ENCODE measurements around the gene HSF2.

DNA sequence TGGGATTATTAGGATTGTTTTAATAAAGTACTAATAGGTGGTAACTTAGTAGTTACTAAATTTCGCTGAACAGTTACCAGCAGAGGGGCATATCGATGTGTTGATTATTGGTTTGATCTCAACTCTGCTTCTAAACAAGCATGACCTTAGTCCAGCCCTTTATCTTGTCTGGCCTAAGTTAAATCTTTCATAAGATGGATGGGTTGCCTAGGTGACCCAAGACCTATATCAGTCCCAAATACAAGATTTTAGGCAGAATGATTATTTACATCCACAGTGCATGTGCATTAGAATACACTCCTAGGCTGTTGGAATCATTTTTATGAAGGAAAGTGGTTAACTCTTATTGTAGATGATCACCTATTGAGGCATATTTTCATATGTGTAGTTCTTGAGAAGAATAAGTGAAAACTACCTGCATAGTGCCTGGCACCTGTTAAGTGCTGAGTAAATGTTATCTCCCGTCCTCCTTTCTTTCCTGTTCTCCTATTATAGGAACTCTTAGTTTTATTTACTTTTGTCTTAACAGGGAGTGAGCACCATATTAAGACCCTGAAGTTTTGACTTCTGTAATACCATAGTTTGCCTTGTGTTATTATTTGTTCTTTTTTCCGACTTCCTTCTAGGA, 1.1 kb downstream of the HSF2 start:
- TF ChIP-seq, protein P1, sequence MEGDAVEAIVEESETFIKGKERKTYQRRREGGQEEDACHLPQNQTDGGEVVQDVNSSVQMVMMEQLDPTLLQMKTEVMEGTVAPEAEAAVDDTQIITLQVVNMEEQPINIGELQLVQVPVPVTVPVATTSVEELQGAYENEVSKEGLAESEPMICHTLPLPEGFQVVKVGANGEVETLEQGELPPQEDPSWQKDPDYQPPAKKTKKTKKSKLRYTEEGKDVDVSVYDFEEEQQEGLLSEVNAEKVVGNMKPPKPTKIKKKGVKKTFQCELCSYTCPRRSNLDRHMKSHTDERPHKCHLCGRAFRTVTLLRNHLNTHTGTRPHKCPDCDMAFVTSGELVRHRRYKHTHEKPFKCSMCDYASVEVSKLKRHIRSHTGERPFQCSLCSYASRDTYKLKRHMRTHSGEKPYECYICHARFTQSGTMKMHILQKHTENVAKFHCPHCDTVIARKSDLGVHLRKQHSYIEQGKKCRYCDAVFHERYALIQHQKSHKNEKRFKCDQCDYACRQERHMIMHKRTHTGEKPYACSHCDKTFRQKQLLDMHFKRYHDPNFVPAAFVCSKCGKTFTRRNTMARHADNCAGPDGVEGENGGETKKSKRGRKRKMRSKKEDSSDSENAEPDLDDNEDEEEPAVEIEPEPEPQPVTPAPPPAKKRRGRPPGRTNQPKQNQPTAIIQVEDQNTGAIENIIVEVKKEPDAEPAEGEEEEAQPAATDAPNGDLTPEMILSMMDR (IDR thresholded peaks at IDR 0.05): no peak
- TF ChIP-seq POLR2A (IDR thresholded peaks at IDR 0.05; ENCODE audit: low read depth): no peak
- TF ChIP-seq EP300 (IDR thresholded peaks at IDR 0.05): no peak

Data from esophagus muscularis mucosa (tissue), 4 donors.